T47D (cell line): ENCODE measurements around the gene PPDPF.

ENCODE experiments used
- DNase-seq, 2 experiments: peaks; one replicate each; pipeline versions ENCODE4 v3.0.0 to v3.0.0-alpha.2; 2011 to 2012; ENCODE audit warnings: low read depth in 1 of 2, low spot score in 1 of 2
- JUND ChIP-seq: IDR thresholded peaks from 2 replicates; pipeline ENCODE4 v1.6.1; 2012; ENCODE audit warnings: low read depth
- in situ Hi-C: cut with HindIII; loops from 2 replicates; pipeline ENCODE4 v1.10.0; 2016; ENCODE audit warnings: low sequenced_read_pairs, low pct_unique_long_range_greater_than_20kb

Gene PPDPF

GRCh38 chr20:63492518-63492917 is 28.0 kb upstream of the PPDPF start:
- no peak for TF ChIP-seq JUND
- DNase-seq, result no peak
- in situ Hi-C loops, result no loop called here

GRCh38 chr20:63492982-63493381 is 27.6 kb upstream of the PPDPF start:
- no peak for TF ChIP-seq JUND
- no peak for DNase-seq
- in situ Hi-C loops, result no loop called here

GRCh38 chr20:63493563-63494020 is 27.0 kb upstream of the PPDPF start:
- no peak for TF ChIP-seq JUND
- in situ Hi-C loops, result no loop called here
- DNase-seq, result no peak

- in situ Hi-C loops, result no loop called here
- TF ChIP-seq JUND, result no peak
- DNase-seq, result no peak
These were observed 26.5 kb upstream of the PPDPF start for GRCh38 chr20:63494084-63494419.

- TF ChIP-seq JUND, result no peak
- DNase-seq, result no peak
- in situ Hi-C loops, result no loop called here
These were observed 26.0 kb upstream of the PPDPF start for GRCh38 chr20:63494420-63495166.

GRCh38 chr20:63495167-63495720 is 25.3 kb upstream of the PPDPF start:
- no peak for TF ChIP-seq JUND
- in situ Hi-C loops, result no loop called here
- no peak for DNase-seq

- in situ Hi-C loops, result no loop called here
- DNase-seq, result peak; percentile 64 to 75
- TF ChIP-seq JUND, result no peak
These were observed 24.6 kb upstream of the PPDPF start for GRCh38 chr20:63495741-63496595.

- no peak for TF ChIP-seq JUND
- DNase-seq, result no peak
- in situ Hi-C loops, result no loop called here
These were observed 23.9 kb upstream of the PPDPF start for GRCh38 chr20:63496596-63497120.

- in situ Hi-C loops, result no loop called here
These were observed 23.2 kb upstream of the PPDPF start for GRCh38 chr20:63497138-63497945.

GRCh38 chr20:63497946-63498935 is 22.3 kb upstream of the PPDPF start:
- in situ Hi-C loops, result no loop called here
- no peak for TF ChIP-seq JUND
- DNase-seq, result peak; percentile 71 to 81

More at GRCh38 chr20:63497138-63497945, 23.2 kb upstream of the PPDPF start:
- no peak for TF ChIP-seq JUND
- DNase-seq, result no peak

GRCh38 chr20:63498960-63499337 is 21.6 kb upstream of the PPDPF start, which contains the start of gene EEF1A2:
EEF1A2 (minus strand) TSS chr20:63499083; CDS start chr20:63497763, 1,320 bp downstream.
- DNase-seq, result peak; percentile 87 to 93
- in situ Hi-C loops, result no loop called here
- no peak for TF ChIP-seq JUND
